OCI-LY7 (cell line): ENCODE data around the gene CYP11A1. TPM values are rescaled to one million over a fixed set of nuclear protein-coding genes. Genes with fewer than 3 reads are reported as not detected.

ENCODE experiments used
- BruUV-seq: library from RNA; stranded (reverse); fragments of 400-500 nt; replicated peaks from 2 replicates; lab custom pipeline; 2021; lab: Mats Ljungman, UMichigan
- CTCF ChIA-PET: fragments of 300-600 bp; sonication (Branson Sonifier 250); formaldehyde crosslinking; loops from one replicate; lab custom pipeline; 2022; ENCODE audit warnings: antibody characterized with exemption; ENCODE audit not compliant: unreplicated experiment; lab: Charles Lee
- POLR2A ChIA-PET: fragments of 300-600 bp; sonication (Branson Sonifier 250); formaldehyde crosslinking; loops from one replicate; lab custom pipeline; 2022; ENCODE audit warnings: antibody characterized with exemption; lab: Charles Lee
- DNase-seq: peaks from one replicate; pipeline ENCODE4 v3.0.0-alpha.2; 2015; ENCODE audit warnings: low spot score
- H2AFZ ChIP-seq: fragments of 200-600 bp; sonication (generic), shearing (Covaris generic); 2 replicates; pipeline ENCODE4 v1.6.1; 2014; ENCODE audit warnings: mild to moderate bottlenecking, antibody characterized with exemption, low read length, moderate library complexity
- H3K27ac ChIP-seq: fragments of 200-600 bp; sonication (generic); 2 replicates; pipeline ENCODE4 v1.5.1; 2014; ENCODE audit warnings: mixed run types, low read depth, mild to moderate bottlenecking, moderate library complexity, low read length, inconsistent platforms; ENCODE audit not compliant: poor library complexity, severe bottlenecking
- H3K36me3 ChIP-seq: fragments of 200-600 bp; sonication (generic); 2 replicates; pipeline ENCODE4 v1.6.1; 2014; ENCODE audit warnings: mild to moderate bottlenecking, antibody characterized with exemption, low read length, moderate library complexity, mixed read lengths; ENCODE audit not compliant: insufficient read depth
- H3K4me1 ChIP-seq: fragments of 200-600 bp; sonication (generic); 2 replicates; pipeline ENCODE4 v1.5.1; 2014; ENCODE audit warnings: mild to moderate bottlenecking, low read length; ENCODE audit not compliant: insufficient read depth, poor library complexity, severe bottlenecking
- H3K4me2 ChIP-seq: fragments of 200-600 bp; sonication (generic); 2 replicates; pipeline ENCODE4 v1.6.1; 2014; ENCODE audit warnings: mild to moderate bottlenecking, low read length
- H3K4me3 ChIP-seq: fragments of 200-600 bp; sonication (generic); 2 replicates; pipeline ENCODE4 v1.5.1; 2014; ENCODE audit warnings: mild to moderate bottlenecking, low read depth, low read length; ENCODE audit not compliant: poor library complexity, severe bottlenecking
- H3K79me2 ChIP-seq: fragments of 200-600 bp; sonication (generic); 2 replicates; pipeline ENCODE4 v1.6.1; 2016; ENCODE audit warnings: low read depth, mild to moderate bottlenecking, low read length, moderate library complexity, mixed read lengths; ENCODE audit not compliant: insufficient read depth
- H3K9me2 ChIP-seq: fragments of 200-600 bp; sonication (generic); 2 replicates; pipeline ENCODE4 v1.6.1; 2016; ENCODE audit warnings: mild to moderate bottlenecking, low read length, mixed read lengths; ENCODE audit not compliant: insufficient read depth
- H3K9me3 ChIP-seq: fragments of 200-600 bp; sonication (generic); 2 replicates; pipeline ENCODE4 v1.6.1; 2014; ENCODE audit warnings: mild to moderate bottlenecking, mixed run types, low read length, mixed read lengths
- H4K20me1 ChIP-seq: fragments of 200-600 bp; sonication (generic); 2 replicates; pipeline ENCODE4 v1.6.1; 2014; ENCODE audit warnings: mild to moderate bottlenecking, antibody characterized with exemption, low read length, moderate library complexity, mixed read lengths; ENCODE audit not compliant: insufficient read depth
- EZH2phosphoT487 ChIP-seq: fragments of 200-600 bp; sonication (generic); IDR thresholded peaks from 2 replicates; pipeline ENCODE4 v1.6.1; 2018; ENCODE audit warnings: low read depth, borderline replicate concordance, mild to moderate bottlenecking, mixed run types, antibody characterized with exemption, low read length, moderate library complexity, mixed read lengths
- intact Hi-C: fragments of 100-400 bp; cut with micrococcal nuclease; formaldehyde crosslinking; loops from one replicate; pipeline ENCODE4 v1.10.0; 2022; ENCODE audit not compliant: unreplicated experiment
- total RNA-seq, 2 experiments: library from RNA; depleted of rRNA in 1 of 2; stranded (reverse); fragments of >200 nt in 1 of 2; shearing (Covaris generic) in 1 of 2; gene quantifications; 2 replicates each; pipeline ENCODE4 v1.2.3, GENCODE V29; 2014 to 2022
- TF ChIP-seq, protein P1 (sequence below): fragments of 200-600 bp; sonication (generic); conservative IDR thresholded peaks from 2 replicates; pipeline ENCODE4 v1.5.1; 2014; ENCODE audit warnings: mild to moderate bottlenecking, antibody characterized with exemption, low read length, moderate library complexity, mixed read lengths

Gene CYP11A1
- total RNA-seq, 2 experiments from 2014 or later, result not detected

DNA sequence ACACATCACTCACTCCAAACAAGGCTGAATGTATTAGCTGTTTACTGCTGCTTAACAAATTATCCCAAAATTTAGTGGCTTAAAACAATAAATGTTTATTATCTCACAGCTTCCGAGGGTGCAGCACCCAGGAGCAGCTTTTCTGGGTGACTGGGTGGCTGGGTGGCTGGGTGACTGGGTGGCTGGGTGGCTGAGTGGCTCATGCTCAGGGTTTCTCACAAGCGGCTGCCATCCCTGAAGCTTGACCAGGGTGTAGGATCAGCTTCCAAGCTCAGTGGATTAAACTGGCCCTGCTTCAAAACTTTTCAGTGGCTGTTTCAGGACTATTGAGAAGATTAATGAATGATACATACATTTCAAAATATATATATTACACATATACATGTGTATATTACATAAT lies 2.3 kb upstream of the CYP11A1 start:
- intact Hi-C loops, result loop anchor here (10.0 kb wide), 1 partner anchor 395 kb away; no protein-coding TSS in a partner anchor
- no TSS peak for BruUV-seq
- no peak overlapping the region for H3K27ac ChIP-seq
- no peak for TF ChIP-seq EZH2phosphoT487
- TF ChIP-seq, protein P1, sequence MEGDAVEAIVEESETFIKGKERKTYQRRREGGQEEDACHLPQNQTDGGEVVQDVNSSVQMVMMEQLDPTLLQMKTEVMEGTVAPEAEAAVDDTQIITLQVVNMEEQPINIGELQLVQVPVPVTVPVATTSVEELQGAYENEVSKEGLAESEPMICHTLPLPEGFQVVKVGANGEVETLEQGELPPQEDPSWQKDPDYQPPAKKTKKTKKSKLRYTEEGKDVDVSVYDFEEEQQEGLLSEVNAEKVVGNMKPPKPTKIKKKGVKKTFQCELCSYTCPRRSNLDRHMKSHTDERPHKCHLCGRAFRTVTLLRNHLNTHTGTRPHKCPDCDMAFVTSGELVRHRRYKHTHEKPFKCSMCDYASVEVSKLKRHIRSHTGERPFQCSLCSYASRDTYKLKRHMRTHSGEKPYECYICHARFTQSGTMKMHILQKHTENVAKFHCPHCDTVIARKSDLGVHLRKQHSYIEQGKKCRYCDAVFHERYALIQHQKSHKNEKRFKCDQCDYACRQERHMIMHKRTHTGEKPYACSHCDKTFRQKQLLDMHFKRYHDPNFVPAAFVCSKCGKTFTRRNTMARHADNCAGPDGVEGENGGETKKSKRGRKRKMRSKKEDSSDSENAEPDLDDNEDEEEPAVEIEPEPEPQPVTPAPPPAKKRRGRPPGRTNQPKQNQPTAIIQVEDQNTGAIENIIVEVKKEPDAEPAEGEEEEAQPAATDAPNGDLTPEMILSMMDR, result no peak
- H3K4me1 ChIP-seq, result peaks cover 8% of the 10 kb centered on the region
- no peak for DNase-seq
- H3K4me3 ChIP-seq, result no peak overlapping the region
- POLR2A ChIA-PET, result no interaction called here
- H3K9me2 ChIP-seq, result no peaks in the 10 kb centered on the region
- CTCF ChIA-PET, result no interaction called here
- no peak overlapping the region for H3K4me2 ChIP-seq
- no peaks in the 10 kb centered on the region for H3K9me3 ChIP-seq
- no peaks in the 10 kb centered on the region for H3K36me3 ChIP-seq
- H4K20me1 ChIP-seq, result no peaks in the 10 kb centered on the region
- H2AFZ ChIP-seq, result no peak overlapping the region
- no peaks in the 10 kb centered on the region for H3K79me2 ChIP-seq

DNA sequence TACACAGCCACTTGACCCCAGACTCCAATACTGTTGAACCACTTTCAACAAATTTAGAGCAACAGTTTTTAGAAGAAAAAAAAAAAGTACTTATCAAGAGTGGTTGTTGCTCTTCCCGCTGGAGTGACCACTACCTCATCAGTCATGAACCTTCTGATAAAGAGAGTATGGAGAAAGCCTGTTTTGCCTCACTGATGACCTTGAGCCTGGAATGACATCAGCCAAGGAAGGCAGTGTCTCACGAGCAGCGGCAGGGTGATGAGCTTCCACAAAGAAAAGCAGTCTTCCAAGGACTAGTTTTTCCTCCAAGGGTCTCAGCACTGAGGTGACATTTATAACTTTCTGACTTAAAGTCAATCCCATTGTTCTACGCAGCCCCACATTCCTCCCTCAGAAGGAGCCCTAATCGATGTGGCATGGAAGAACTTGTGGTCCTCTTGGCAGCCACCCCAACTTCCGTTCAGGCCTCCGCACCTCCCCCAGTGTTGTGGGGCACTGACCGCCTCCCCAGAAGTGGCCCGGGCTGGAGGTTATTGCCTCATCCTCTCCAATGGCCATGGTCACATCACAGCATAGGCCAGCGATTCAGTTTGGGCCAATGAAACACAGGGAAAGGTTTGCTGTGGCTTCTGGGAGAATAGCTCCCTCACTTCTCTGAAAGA lies 1.8 kb upstream of the CYP11A1 start:
- intact Hi-C loops, result no loop called here
- no peak for DNase-seq
- Histone ChIP-seq H4K20me1 (no peaks in the 10 kb centered on the region), H3K4me1 (peaks cover 4% of the 10 kb centered on the region), H3K4me2 (no peak overlapping the region), H3K36me3 (no peaks in the 10 kb centered on the region), H3K9me2 (no peaks in the 10 kb centered on the region), H3K4me3 (no peak overlapping the region), H2AFZ (no peak overlapping the region), H3K9me3 (no peaks in the 10 kb centered on the region), H3K79me2 (no peaks in the 10 kb centered on the region), H3K27ac (no peak overlapping the region)
- BruUV-seq, result no TSS peak
- CTCF ChIA-PET, result no interaction called here
- TF ChIP-seq, protein P1, result no peak
- no peak for TF ChIP-seq EZH2phosphoT487
- POLR2A ChIA-PET, result no interaction called here

DNA sequence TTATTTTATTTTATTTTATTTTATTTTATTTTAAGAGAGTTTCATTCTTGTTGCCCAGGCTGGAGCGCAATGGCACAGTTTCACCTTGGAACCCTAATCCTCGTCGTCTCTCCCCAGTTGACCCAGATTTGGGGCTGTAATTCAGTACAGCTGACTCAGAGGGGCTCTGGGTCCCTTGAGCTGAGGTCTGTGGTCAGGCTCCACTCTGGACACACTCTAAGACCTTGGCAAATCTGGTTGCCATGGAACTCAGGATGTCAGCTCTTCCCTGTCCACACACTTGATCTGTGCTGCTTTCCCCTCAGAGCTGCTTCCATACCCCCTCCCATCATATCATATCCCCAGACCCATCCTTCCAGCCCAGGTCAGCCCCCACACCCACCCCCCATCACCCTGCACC lies 675 bp upstream of the CYP11A1 start:
- CTCF ChIA-PET, result interaction anchor here (0.6 kb wide), 1 partner anchor 28 kb away, joined by 3 read pairs; no protein-coding TSS in a partner anchor
- no peaks in the 10 kb centered on the region for H3K4me1 ChIP-seq
- POLR2A ChIA-PET, result no interaction called here
- TF ChIP-seq EZH2phosphoT487, result no peak
- TF ChIP-seq, protein P1, result no peak
- intact Hi-C loops, result no loop called here
- H2AFZ ChIP-seq, result no peak overlapping the region
- H3K27ac ChIP-seq, result no peak overlapping the region
- H3K9me3 ChIP-seq, result no peaks in the 10 kb centered on the region
- BruUV-seq, result no TSS peak
- no peaks in the 10 kb centered on the region for H3K9me2 ChIP-seq
- H4K20me1 ChIP-seq, result no peaks in the 10 kb centered on the region
- no peak for DNase-seq
- no peak overlapping the region for H3K4me3 ChIP-seq
- no peak overlapping the region for H3K4me2 ChIP-seq
- no peaks in the 10 kb centered on the region for H3K79me2 ChIP-seq
- no peaks in the 10 kb centered on the region for H3K36me3 ChIP-seq
